CD4-positive, alpha-beta T cell treated with Interleukin-21 for 1 hour (primary cell): ENCODE data around the gene USP17L13.
"Not testable (repeated sequence)": the region's sequence is repeated elsewhere in the genome, so short reads cannot be mapped to it uniquely, and the experiment has no call there.

ENCODE experiments used
- DNase-seq: peaks from one replicate; pipeline ENCODE4 v3.0.0-alpha.2; 2020

USP17L13 gene, protein sequence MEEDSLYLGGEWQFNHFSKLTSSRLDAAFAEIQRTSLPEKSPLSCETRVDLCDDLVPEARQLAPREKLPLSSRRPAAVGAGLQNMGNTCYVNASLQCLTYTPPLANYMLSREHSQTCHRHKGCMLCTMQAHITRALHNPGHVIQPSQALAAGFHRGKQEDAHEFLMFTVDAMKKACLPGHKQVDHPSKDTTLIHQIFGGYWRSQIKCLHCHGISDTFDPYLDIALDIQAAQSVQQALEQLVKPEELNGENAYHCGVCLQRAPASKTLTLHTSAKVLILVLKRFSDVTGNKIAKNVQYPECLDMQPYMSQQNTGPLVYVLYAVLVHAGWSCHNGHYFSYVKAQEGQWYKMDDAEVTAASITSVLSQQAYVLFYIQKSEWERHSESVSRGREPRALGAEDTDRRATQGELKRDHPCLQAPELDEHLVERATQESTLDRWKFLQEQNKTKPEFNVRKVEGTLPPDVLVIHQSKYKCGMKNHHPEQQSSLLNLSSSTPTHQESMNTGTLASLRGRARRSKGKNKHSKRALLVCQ

DNA sequence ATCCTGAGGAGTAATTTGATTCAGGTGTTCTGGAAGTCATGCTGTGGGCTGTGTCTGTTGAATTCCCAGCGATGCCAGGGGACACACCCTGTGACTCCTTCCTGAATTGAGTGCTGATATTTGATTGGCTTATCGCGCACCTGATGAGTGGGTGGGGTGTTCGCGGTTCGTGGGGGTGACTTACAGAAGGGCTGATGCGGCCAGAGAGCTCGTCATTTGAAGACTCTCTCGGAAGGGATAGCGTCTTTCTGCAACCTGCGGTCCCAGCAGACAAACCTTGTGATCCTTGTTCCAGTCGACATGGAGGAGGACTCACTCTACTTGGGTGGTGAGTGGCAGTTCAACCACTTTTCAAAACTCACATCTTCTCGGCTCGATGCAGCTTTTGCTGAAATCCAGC, at the start of gene USP17L13:
TSS of gene USP17L13 (plus strand) at position 301 of the 400 bp plus-strand sequence. CDS start at position 301, 0 bp downstream.
- not testable (repeated sequence) for DNase-seq

DNA sequence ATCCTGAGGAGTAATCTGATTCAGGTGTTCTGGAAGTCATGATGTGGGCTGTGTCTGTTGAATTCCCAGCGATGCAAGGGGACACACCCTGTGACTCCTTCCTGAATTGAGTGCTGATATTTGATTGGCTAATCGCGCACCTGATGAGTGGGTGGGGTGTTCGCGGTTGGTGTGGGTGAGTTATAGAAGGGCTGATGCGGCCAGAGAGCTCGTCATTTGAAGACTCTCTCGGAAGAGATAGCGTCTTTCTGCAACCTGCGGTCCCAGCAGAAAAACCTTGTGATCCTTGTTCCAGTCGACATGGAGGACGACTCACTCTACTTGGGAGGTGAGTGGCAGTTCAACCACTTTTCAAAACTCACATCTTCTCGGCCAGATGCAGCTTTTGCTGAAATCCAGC, 14.3 kb upstream of the USP17L13 start, which contains the start of gene USP17L10:
TSS of gene USP17L10 (plus strand) at position 301 of the 400 bp plus-strand sequence. CDS start at position 301, 0 bp downstream.
- not testable (repeated sequence) for DNase-seq

GRCh38 chr4:9214701-9215100, 10.0 kb upstream of the USP17L13 start:
- not testable (repeated sequence) for DNase-seq

DNA sequence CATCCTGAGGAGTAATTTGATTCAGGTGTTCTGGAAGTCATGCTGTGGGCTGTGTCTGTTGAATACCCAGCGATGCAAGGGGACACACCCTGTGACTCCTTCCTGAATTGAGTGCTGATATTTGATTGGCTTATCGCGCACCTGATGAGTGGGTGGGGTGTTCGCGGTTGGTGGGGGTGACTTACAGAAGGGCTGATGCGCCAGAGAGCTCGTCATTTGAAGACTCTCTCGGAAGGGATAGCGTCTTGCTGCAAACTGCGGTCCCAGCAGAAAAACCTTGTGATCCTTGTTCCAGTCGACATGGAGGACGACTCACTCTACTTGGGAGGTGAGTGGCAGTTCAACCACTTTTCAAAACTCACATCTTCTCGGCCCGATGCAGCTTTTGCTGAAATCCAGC, 9.6 kb upstream of the USP17L13 start, which contains the start of gene USP17L11:
TSS of gene USP17L11 (plus strand) at position 301 of the 400 bp plus-strand sequence. CDS start at position 301, 0 bp downstream.
- not testable (repeated sequence) for DNase-seq

DNA sequence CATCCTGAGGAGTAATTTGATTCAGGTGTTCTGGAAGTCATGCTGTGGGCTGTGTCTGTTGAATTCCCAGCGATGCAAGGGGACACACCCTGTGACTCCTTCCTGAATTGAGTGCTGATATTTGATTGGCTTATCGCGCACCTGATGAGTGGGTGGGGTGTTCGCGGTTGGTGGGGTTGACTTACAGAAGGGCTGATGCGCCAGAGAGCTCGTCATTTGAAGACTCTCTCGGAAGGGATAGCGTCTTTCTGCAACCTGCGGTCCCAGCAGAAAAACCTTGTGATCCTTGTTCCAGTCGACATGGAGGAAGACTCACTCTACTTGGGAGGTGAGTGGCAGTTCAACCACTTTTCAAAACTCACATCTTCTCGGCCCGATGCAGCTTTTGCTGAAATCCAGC, 4.8 kb upstream of the USP17L13 start, which contains the start of gene USP17L12:
TSS of gene USP17L12 (plus strand) at position 301 of the 400 bp plus-strand sequence. CDS start at position 301, 0 bp downstream.
- not testable (repeated sequence) for DNase-seq

DNA sequence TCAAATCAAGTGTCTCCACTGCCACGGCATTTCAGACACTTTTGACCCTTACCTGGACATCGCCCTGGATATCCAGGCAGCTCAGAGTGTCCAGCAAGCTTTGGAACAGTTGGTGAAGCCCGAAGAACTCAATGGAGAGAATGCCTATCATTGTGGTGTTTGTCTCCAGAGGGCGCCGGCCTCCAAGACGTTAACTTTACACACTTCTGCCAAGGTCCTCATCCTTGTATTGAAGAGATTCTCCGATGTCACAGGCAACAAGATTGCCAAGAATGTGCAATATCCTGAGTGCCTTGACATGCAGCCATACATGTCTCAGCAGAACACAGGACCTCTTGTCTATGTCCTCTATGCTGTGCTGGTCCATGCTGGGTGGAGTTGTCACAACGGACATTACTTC, 5.6 kb downstream of the USP17L13 start:
- DNase-seq, result not testable (repeated sequence)

DNA sequence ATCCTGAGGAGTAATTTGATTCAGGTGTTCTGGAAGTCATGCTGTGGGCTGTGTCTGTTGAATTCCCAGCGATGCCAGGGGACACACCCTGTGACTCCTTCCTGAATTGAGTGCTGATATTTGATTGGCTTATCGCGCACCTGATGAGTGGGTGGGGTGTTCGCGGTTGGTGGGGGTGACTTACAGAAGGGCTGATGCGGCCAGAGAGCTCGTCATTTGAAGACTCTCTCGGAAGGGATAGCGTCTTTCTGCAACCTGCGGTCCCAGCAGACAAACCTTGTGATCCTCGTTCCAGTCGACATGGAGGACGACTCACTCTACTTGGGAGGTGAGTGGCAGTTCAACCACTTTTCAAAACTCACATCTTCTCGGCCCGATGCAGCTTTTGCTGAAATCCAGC, 9.4 kb downstream of the USP17L13 start, which contains the start of gene USP17L15:
TSS of gene USP17L15 (plus strand) at position 301 of the 400 bp plus-strand sequence. CDS start at position 301, 0 bp downstream.
- DNase-seq, result not testable (repeated sequence)

DNA sequence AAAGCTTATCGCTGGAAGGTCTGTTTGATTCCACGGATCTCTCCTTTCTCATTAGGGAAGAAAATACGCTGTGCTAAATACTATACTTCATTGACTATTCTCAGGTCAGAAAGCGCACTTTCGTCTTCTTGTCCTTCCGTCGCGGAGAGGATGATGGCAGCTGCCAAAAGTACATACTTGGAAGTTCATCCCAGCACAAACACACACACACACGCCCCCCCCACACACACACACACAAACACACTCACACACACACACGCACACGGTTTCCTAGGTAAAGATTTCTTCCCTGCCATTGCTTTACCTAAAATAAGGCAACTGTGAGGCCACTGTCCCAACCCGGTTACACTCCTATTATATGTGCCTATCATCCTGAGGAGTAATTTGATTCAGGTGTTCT, 13.8 kb downstream of the USP17L13 start:
- not testable (repeated sequence) for DNase-seq

GRCh38 chr4:9243579-9243978, 18.9 kb downstream of the USP17L13 start, which contains the start of gene USP17L17:
TSS of gene USP17L17 (plus strand) at chr4:9243879. CDS start at chr4:9243879, 0 bp downstream.
- DNase-seq, result not testable (repeated sequence)

- DNase-seq, result not testable (repeated sequence)
These were observed 23.4 kb downstream of the USP17L13 start, which contains the start of gene USP17L18 for GRCh38 chr4:9247953-9248680. TSS of gene USP17L18 (plus strand) at chr4:9248630. CDS start at chr4:9248630, 0 bp downstream.

- DNase-seq, result not testable (repeated sequence)
These were observed 28.4 kb downstream of the USP17L13 start, which contains the start of gene USP17L19 for GRCh38 chr4:9253078-9253477. TSS of gene USP17L19 (plus strand) at chr4:9253378. CDS start at chr4:9253378, 0 bp downstream.

DNA sequence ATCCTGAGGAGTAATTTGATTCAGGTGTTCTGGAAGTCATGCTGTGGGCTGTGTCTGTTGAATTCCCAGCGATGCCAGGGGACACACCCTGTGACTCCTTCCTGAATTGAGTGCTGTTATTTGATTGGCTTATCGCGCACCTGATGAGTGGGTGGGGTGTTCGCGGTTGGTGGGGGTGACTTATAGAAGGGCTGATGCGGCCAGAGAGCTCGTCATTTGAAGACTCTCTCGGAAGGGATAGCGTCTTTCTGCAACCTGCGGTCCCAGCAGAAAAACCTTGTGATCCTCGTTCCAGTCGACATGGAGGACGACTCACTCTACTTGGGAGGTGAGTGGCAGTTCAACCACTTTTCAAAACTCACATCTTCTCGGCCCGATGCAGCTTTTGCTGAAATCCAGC, 33.1 kb downstream of the USP17L13 start, which contains the start of gene USP17L20:
TSS of gene USP17L20 (plus strand) at position 301 of the 400 bp plus-strand sequence. CDS start at position 301, 0 bp downstream.
- DNase-seq, result not testable (repeated sequence)

GRCh38 chr4:9262572-9262971, 37.9 kb downstream of the USP17L13 start, which contains the start of gene USP17L21:
TSS of gene USP17L21 (plus strand) at chr4:9262872. CDS start at chr4:9262872, 0 bp downstream.
- DNase-seq, result not testable (repeated sequence)

- DNase-seq, result not testable (repeated sequence)
These were observed 42.6 kb downstream of the USP17L13 start, which contains the start of gene USP17L22 for GRCh38 chr4:9267319-9267718. TSS of gene USP17L22 (plus strand) at chr4:9267619. CDS start at chr4:9267619, 0 bp downstream.

GRCh38 chr4:9271719-9272118, 47.0 kb downstream of the USP17L13 start:
- DNase-seq, result not testable (repeated sequence)
